HepG2 (cell line): ENCODE measurements around the gene TRANK1. TPM values are rescaled to one million over a fixed set of nuclear protein-coding genes. Genes with fewer than 3 reads are reported as not detected.

Experiments
- BORCS8-MEF2B ChIP-seq: sonication (generic); formaldehyde crosslinking; IDR thresholded peaks from 2 replicates; pipeline ENCODE4 v1.8.0; 2022; ENCODE audit warnings: mild to moderate bottlenecking, missing genetic modification reagents
- CHD2 ChIP-seq: IDR thresholded peaks from 2 replicates; pipeline ENCODE4 v1.6.1; 2011; ENCODE audit warnings: low read depth, low read length, improper control_type of control experiment
- DBP ChIP-seq: sonication (generic); formaldehyde crosslinking; IDR thresholded peaks from 2 replicates; pipeline ENCODE4 v1.4.0; 2020; ENCODE audit warnings: missing genetic modification reagents; ENCODE audit errors: not compliant biosample characterization
- MTF2 ChIP-seq: sonication (generic); formaldehyde crosslinking; IDR thresholded peaks from 2 replicates; pipeline ENCODE4 v1.5.0; 2020; ENCODE audit warnings: missing genetic modification reagents, borderline replicate concordance
- RBFOX2 ChIP-seq: fragments of 200-400 bp; formaldehyde crosslinking; IDR thresholded peaks from 2 replicates; pipeline ENCODE4 v1.6.1; 2017; ENCODE audit warnings: low read depth, mild to moderate bottlenecking, low read length
- STAT6 ChIP-seq: sonication (generic); formaldehyde crosslinking; IDR thresholded peaks from 2 replicates; pipeline ENCODE4 v1.4.0; 2020; ENCODE audit warnings: missing genetic modification reagents, mild to moderate bottlenecking, borderline replicate concordance
- THAP8 ChIP-seq: sonication (generic); formaldehyde crosslinking; IDR thresholded peaks from 2 replicates; pipeline ENCODE4 v1.5.1; 2020; ENCODE audit warnings: missing genetic modification reagents, mild to moderate bottlenecking, borderline replicate concordance
- U2AF1 ChIP-seq: fragments of 200-400 bp; formaldehyde crosslinking; optimal IDR thresholded peaks from 2 replicates; pipeline ENCODE3; 2017; ENCODE audit warnings: mild to moderate bottlenecking, low read depth, low read length
- ZBTB26 ChIP-seq: IDR thresholded peaks from 2 replicates; pipeline ENCODE4 v1.6.1; 2016; ENCODE audit warnings: missing compliant biosample characterization, missing genetic modification reagents, borderline replicate concordance
- ZBTB37 ChIP-seq: sonication (generic); formaldehyde crosslinking; IDR thresholded peaks from 2 replicates; pipeline ENCODE4 v1.4.0; 2020; ENCODE audit warnings: mild to moderate bottlenecking, missing genetic modification reagents
- ZKSCAN1 ChIP-seq: fragments of 150-350 bp; IDR thresholded peaks from 2 replicates; pipeline ENCODE4 v1.6.1; 2014; ENCODE audit warnings: low read length
- ZNF263 ChIP-seq: sonication (generic); formaldehyde crosslinking; IDR thresholded peaks from 2 replicates; pipeline ENCODE4 v1.4.0; 2020; ENCODE audit warnings: missing genetic modification reagents
- ZNF274 ChIP-seq: sonication (generic); formaldehyde crosslinking; IDR thresholded peaks from 2 replicates; pipeline ENCODE4 v1.5.1; 2020; ENCODE audit warnings: mild to moderate bottlenecking, missing genetic modification reagents
- ZNF280D ChIP-seq: sonication (generic); formaldehyde crosslinking; IDR thresholded peaks from 2 replicates; pipeline ENCODE4 v1.5.1; 2020; ENCODE audit warnings: mild to moderate bottlenecking, missing genetic modification reagents
- ZNF460 ChIP-seq: sonication (generic); formaldehyde crosslinking; IDR thresholded peaks from 2 replicates; pipeline ENCODE4 v1.5.1; 2020; ENCODE audit warnings: missing genetic modification reagents, mild to moderate bottlenecking, borderline replicate concordance
- ZNF550 ChIP-seq: sonication (generic); formaldehyde crosslinking; IDR thresholded peaks from 2 replicates; pipeline ENCODE4 v1.4.0; 2020; ENCODE audit warnings: mild to moderate bottlenecking, missing genetic modification reagents, borderline replicate concordance
- ZSCAN5A ChIP-seq: sonication (generic); formaldehyde crosslinking; IDR thresholded peaks from 2 replicates; pipeline ENCODE4 v1.8.0; 2022; ENCODE audit warnings: mild to moderate bottlenecking, missing genetic modification reagents, borderline replicate concordance
- polyA plus RNA-seq, 8 experiments: library from polyadenylated mRNA; depleted of rRNA in 3 of 8; stranded (reverse) in 7 of 8; unstranded in 1 of 8; fragments of >200 nt; fragmentation: Illumina TruSeq in 4 of 8; extraction: Trizol in 4 of 8; gene quantifications; 2 replicates each; pipeline versions ENCODE4 v1.2.1 to v1.2.3, GENCODE V29; 2011 to 2016; ENCODE audit warnings: low read depth in 4 of 8, missing spikeins in 1 of 8, mixed read lengths in 1 of 8; ENCODE audit not compliant: insufficient read depth in 1 of 8
- total RNA-seq, 5 experiments: library from RNA; depleted of rRNA; stranded (reverse); fragments of >200 nt; fragmentation: Illumina TruSeq; extraction: Trizol; gene quantifications; 2 replicates each; pipeline ENCODE4 v1.2.3, GENCODE V29; 2016; ENCODE audit warnings: low read depth in 1 of 5

The TRANK1 gene
- total and polyA plus RNA-seq, 2 of the 13 experiments (the other 11 are each of a cell fraction or from before 2014, with no cell fraction given) = 0.13 to 0.32 TPM

GRCh38 chr3:36992806-36993325 lies 48.0 kb upstream of the TRANK1 start, which contains the start of gene EPM2AIP1 (continued):
- peak; percentile 67; the same call in 1 of the 2 replicates for TF ChIP-seq ZSCAN5A
- peak; percentile 79 for TF ChIP-seq RBFOX2
- TF ChIP-seq ZBTB26 (CRISPR knock-in tag) = peak; percentile 68
- no peak for TF ChIP-seq U2AF1
- no peak for TF ChIP-seq DBP (CRISPR knock-in tag)
- TF ChIP-seq MTF2 (CRISPR knock-in tag) = peak; percentile 50; the same call in 1 of the 2 replicates
- TF ChIP-seq ZNF280D (CRISPR knock-in tag) = no peak
- no peak for TF ChIP-seq THAP8 (CRISPR knock-in tag)
- no peak; the same call in 1 of the 2 replicates for TF ChIP-seq STAT6 (CRISPR knock-in tag)
- 0 out of 2 replicates have a peak, but pooled peaks have one; percentile 30 for TF ChIP-seq CHD2
- peak; percentile 88 for TF ChIP-seq BORCS8-MEF2B (CRISPR knock-in tag)
- no peak; the same call in 1 of the 2 replicates for TF ChIP-seq ZNF274
- no peak for TF ChIP-seq ZNF550 (CRISPR knock-in tag)
- TF ChIP-seq ZNF263 (CRISPR knock-in tag) = peak; percentile 67; the same call in 1 of the 2 replicates
- no peak for TF ChIP-seq ZNF460 (CRISPR knock-in tag)
- peak; percentile 56; the same call in 1 of the 2 replicates for TF ChIP-seq ZBTB37 (CRISPR knock-in tag)
- TF ChIP-seq ZKSCAN1 = no peak
